Cerebellar nuclear complex (tissue), 1 donor: ENCODE measurements around the gene HNRNPLL.
"Not testable (repeated sequence)": the region's sequence is repeated elsewhere in the genome, so short reads cannot be mapped to it uniquely, and the experiment has no call there.

Source experiments
- DNase-seq, 2 experiments: peaks; one replicate each; lab custom pipeline; 2025; lab: John Stamatoyannopoulos, UW

The HNRNPLL gene

DNA sequence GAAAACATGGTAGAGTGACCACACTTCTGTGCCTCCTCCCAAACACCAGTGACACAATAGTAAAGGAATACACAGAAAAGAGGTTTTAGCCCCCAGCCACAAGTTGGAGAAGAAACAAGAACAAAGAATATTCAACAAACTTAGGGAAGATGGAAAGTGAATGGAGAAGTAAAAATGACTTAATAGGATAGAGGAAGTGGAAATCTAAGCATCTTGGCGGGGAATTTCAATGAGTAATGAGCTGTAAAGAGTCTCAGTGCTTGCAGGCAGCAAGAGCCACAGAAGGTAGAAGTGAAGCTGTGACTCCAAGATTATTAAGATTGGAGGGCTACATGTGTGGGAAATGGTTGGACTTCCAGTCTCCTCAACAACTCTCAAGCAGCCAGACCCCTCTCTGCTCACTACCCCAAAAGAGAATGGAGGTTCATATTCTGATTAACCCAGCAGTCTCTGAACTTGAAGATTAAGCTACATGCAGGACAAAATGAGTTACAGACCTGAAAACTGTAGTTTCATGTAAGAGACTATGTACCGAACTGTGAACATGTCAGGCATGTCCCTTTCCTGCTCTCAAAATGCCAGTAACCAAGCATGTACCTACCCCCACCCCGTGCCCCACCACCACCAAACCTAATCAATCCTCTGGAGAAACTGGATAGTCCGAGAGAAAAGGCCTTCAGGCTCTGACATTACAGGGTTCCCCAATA lies 16.9 kb upstream of the HNRNPLL start:
- no peak for DNase-seq

DNA sequence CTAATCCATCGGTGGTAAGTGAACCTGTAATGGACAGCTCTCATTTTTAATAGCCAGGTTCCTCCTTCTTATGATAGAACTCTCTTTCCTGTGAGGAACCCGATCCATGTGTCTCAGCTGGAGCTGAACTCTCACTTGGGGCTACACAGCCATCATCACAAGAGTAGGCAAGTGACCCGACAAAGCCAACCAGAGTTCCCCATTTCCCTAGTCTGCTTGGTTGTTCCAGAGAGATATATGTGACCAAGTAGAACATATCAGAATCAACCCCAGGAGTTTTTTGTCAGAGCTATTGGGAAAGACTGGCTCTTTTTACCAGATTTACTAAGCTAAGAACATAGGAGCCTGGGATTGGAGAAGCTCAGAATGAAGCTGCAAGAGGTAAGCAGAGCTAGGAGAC lies 14.6 kb upstream of the HNRNPLL start:
- no peak for DNase-seq

DNA sequence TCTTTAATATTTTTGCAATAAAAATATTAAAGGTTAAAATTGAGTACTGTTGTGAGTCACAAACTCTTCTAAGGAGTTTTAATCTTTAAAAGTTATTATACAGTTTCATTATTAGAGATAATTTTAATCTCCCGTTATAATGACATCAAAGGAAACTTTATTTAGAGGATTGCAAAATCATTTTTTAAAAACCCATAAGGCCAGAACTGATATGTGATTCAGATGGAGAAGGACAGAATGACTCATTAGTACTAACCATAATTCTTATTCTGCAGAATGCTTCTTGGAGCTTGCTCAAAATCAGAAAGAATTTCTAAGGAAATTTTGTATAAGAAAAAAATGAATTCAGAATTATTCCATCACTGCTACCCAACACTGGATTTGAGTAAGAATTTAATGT lies 12.5 kb upstream of the HNRNPLL start:
- no peak for DNase-seq

GRCh38 chr2:38613849-38614213 lies 11.1 kb upstream of the HNRNPLL start:
- no peak for DNase-seq

- DNase-seq: no peak
Observed at GRCh38 chr2:38613126-38613848, 10.6 kb upstream of the HNRNPLL start.

GRCh38 chr2:38610851-38611801 lies 8.4 kb upstream of the HNRNPLL start:
- DNase-seq: no peak

DNA sequence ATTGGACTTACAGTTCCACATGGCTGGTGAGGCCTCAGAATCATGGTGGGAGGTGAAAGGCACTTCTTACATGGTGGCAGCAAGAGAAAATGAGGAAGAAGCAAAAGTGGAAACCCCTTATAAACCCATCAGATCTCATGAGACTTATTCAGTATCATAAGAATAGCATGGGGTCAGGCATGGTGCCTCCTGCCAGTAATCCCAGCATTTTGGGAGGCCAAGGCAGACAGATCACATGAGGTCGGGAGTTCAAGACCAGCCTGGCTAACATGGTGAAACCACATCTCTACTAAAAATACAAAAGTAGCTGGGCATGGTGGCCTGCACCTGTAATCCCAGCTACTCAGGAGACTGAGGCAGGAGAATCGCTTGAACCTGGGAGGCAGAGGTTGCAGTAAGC lies 6.5 kb upstream of the HNRNPLL start:
- not testable (repeated sequence) for DNase-seq

- DNase-seq: no peak
Observed at GRCh38 chr2:38608755-38609154, 6.0 kb upstream of the HNRNPLL start.

GRCh38 chr2:38605298-38605830 lies 2.6 kb upstream of the HNRNPLL start:
- DNase-seq: no peak

- DNase-seq: peak in 1 of 2 experiments; percentile 35
Observed at GRCh38 chr2:38603402-38604290, 918 bp upstream of the HNRNPLL start.

DNA sequence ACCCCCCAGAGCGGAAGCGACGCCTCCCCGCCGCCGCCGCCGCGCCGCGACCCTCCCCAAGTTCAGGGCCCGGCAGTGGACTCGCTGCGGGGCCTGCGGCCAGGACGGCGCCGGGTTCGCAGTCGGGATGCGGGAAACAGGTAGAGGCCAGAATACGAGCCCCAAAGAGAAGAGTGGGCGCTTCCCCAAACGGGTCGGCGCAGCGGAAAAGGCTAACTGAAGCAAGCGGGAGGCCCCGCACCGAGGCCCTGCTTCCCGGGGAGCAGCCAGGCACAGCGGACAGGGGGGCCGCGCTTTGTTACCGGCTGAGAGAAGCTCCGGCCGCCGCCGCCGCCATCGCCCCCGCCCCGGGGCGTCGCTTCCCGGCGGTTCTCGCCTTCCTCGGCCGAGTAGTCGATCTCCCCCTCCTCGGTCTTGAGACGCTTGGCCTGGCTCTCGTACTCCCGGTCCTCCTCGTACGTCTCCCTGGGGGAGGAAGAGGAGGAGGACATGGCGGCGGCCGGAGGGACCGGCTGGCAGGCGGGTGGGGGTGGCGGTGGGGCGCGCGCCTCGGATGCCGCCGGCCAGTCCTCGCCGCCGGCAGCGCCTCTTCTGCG lies 494 bp downstream of the HNRNPLL start:
- peak in 1 of 2 experiments; percentile 8 for DNase-seq

GRCh38 chr2:38601463-38602135 lies 1.1 kb downstream of the HNRNPLL start:
- no peak for DNase-seq

- no peak for DNase-seq
Observed at GRCh38 chr2:38600921-38601455, 1.7 kb downstream of the HNRNPLL start.

GRCh38 chr2:38600242-38600891 lies 2.4 kb downstream of the HNRNPLL start:
- no peak for DNase-seq

DNA sequence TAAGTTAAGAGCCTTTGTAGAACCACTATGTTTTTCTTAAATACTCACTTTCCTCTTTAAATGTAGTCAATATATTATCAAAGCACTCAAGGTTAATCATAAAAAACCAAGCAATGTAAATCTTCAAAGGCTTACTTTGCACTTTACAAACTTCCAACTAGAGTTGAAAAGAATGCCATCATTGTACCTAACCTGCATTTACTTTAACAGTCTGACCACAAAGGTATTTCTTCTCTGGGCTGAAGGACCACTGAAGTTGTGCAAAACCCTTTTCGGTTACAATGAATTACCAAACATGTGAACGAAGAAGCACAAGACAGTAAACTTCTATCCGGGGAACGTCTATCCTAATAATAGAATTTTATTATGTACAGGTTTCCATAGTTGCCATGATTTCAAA lies 3.0 kb downstream of the HNRNPLL start:
- DNase-seq: no peak

DNA sequence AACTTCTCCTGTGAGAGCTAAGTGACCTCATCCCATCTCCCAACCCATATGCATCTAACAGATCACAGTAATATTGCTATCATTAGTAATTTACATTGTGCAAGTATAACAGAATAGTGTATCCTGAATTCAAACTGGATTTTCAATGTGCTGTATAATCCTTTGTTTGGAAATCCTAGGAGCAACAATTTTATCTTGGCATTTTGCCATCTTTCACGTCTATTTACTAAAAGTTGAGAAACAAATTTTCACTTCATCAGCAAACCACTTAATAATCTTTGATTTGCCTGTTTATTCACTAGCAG lies 3.8 kb downstream of the HNRNPLL start:
- no peak for DNase-seq

GRCh38 chr2:38598200-38598990 lies 4.3 kb downstream of the HNRNPLL start:
- no peak for DNase-seq

DNA sequence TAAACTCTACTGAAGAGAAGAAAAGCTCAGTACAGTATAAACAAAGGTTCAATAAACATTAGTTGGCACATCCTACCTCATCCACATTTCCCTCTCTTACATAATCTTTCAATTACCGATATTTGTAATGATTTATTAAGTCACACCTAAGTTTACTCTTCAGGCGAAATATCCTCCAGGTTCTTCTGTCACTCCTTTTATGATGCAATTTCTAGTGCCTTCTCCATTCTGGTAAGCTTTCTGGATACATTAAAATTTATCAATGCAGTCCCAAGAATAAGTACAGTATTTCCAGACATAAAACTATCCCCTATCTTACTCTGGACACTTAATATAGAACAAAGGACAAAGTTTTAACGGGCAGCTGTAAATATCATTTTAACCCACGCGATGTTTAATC lies 5.6 kb downstream of the HNRNPLL start:
- DNase-seq: no peak

DNA sequence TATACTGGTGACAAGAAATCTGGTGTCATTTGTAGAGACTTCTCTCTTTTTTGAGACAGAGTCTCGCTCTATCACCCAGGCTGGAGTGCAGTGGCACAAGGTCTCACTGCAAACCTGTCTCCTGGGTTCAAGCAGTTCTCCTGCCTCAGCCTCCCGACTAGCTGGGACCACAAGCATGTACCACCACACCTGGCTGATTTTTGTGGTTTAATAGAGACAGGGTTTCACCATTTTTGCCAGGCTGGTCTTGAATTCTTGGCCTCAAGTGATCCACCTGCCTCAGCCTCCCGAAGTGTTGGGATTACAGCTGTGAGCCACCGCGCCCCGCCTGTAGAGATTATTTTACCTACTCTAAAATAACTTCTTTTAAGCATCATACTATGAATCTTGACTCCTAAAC lies 6.5 kb downstream of the HNRNPLL start:
- DNase-seq: no peak
